GM12878 (cell line): ENCODE measurements around the gene OSBPL3. TPM values are rescaled to one million over a fixed set of nuclear protein-coding genes. Genes with fewer than 3 reads are reported as not detected.
A peak's percentile ranks its signal among the peaks of the same experiment; 100 is the strongest.

ENCODE experiments used
- ATAC-seq: fragments of 200-7000 bp; cut with Tn5 transposase; 3 replicates; pipeline ENCODE4 v1.9.1; 2020; ENCODE audit warnings: mild to moderate bottlenecking, moderate library complexity
- BruUV-seq: library from RNA; stranded (reverse); fragments of 400-500 nt; replicated peaks from 2 replicates; lab custom pipeline; 2021; lab: Mats Ljungman, UMichigan
- CTCF ChIA-PET: fragments of 300-600 bp; sonication (Branson Sonifier 250); formaldehyde crosslinking; extraction: SDS; loops from one replicate; lab custom pipeline; 2021; ENCODE audit warnings: inconsistent platforms; lab: Yijun Ruan, JAX
- POLR2A ChIA-PET: fragments of 350-600 bp; formaldehyde crosslinking; extraction: SDS; loops from one replicate; lab custom pipeline; 2021; ENCODE audit warnings: inconsistent platforms; lab: Charles Lee
- RAD21 ChIA-PET: fragments of 300-600 bp; sonication (Branson Sonifier 250); formaldehyde crosslinking; loops from one replicate; lab custom pipeline; 2023; ENCODE audit warnings: antibody characterized with exemption; ENCODE audit not compliant: unreplicated experiment; lab: Charles Lee
- SMC1A ChIA-PET: fragments of 300-600 bp; sonication (Branson Sonifier 250); formaldehyde crosslinking; loops from one replicate; lab custom pipeline; 2023; ENCODE audit not compliant: unreplicated experiment, uncharacterized antibody; lab: Charles Lee
- DNase-seq: peaks from one replicate; pipeline ENCODE4 v3.0.0-alpha.2; 2011; ENCODE audit warnings: low read depth, low spot score
- FAIRE-seq: peaks from 3 replicates; lab custom pipeline; 2011; peaks lifted over from hg19 to GRCh38; lab: Jason Lieb, UNC
- H2AFZ ChIP-seq: 2 replicates; pipeline ENCODE4 v1.6.0; 2011; ENCODE audit warnings: low read depth, low read length, control low read depth; ENCODE audit not compliant: control insufficient read depth
- H3K27ac ChIP-seq: 2 replicates; pipeline ENCODE4 v1.5.1; 2011; ENCODE audit warnings: control low read depth; ENCODE audit not compliant: control insufficient read depth, insufficient read depth
- H3K27me3 ChIP-seq, 2 experiments: replicated peaks in 1 of 2; 2 replicates each; pipeline versions ENCODE4 v1.6.0 to v1.6.1; 2011; ENCODE audit warnings: low read length in 1 of 2; ENCODE audit not compliant: control insufficient read depth in 2 of 2, insufficient read depth in 2 of 2
- H3K36me3 ChIP-seq, 2 experiments: 2 replicates each; pipeline ENCODE4 v1.5.1; 2011; ENCODE audit warnings: low read length in 1 of 2; ENCODE audit not compliant: control insufficient read depth in 2 of 2, insufficient read depth in 2 of 2
- H3K4me1 ChIP-seq: 2 replicates; pipeline ENCODE4 v1.6.1; 2011; ENCODE audit warnings: mild to moderate bottlenecking, low read length, moderate library complexity, mixed read lengths; ENCODE audit not compliant: control insufficient read depth, insufficient read depth
- H3K4me2 ChIP-seq: 2 replicates; pipeline ENCODE4 v1.6.0; 2011; ENCODE audit warnings: control low read depth; ENCODE audit not compliant: control insufficient read depth, insufficient read depth
- H3K4me3 ChIP-seq: fragments of 200-600 bp; sonication (generic); 2 replicates; pipeline ENCODE4 v1.5.1; 2016
- H3K79me2 ChIP-seq: 2 replicates; pipeline ENCODE4 v1.6.0; 2011; ENCODE audit warnings: low read length; ENCODE audit not compliant: control insufficient read depth, insufficient read depth
- H3K9ac ChIP-seq: 2 replicates; pipeline ENCODE4 v1.8.0; 2011; ENCODE audit warnings: low read length, control low read depth, mixed read lengths; ENCODE audit not compliant: control insufficient read depth, insufficient read depth
- H3K9me3 ChIP-seq: replicated peaks from 3 replicates; pipeline ENCODE4 v1.5.1; 2011; ENCODE audit warnings: mild to moderate bottlenecking, low read length; ENCODE audit not compliant: control insufficient read depth, insufficient read depth
- H4K20me1 ChIP-seq: 2 replicates; pipeline ENCODE4 v1.6.0; 2011; ENCODE audit not compliant: control insufficient read depth, insufficient read depth
- BHLHE40 ChIP-seq, 2 experiments: fragments of 450-650 bp in 1 of 2; IDR thresholded peaks; 2 replicates each; pipeline ENCODE4 v1.6.1; 2011 to 2017; ENCODE audit warnings: low read depth in 2 of 2, borderline replicate concordance in 1 of 2, improper control_type of control experiment in 1 of 2, low read length in 1 of 2, mild to moderate bottlenecking in 1 of 2
- CHD1 ChIP-seq: IDR thresholded peaks from 2 replicates; pipeline ENCODE4 v1.6.1; 2012; ENCODE audit warnings: low read depth, low read length, improper control_type of control experiment
- CREM ChIP-seq: IDR thresholded peaks from 2 replicates; pipeline ENCODE4 v1.6.1; 2014; ENCODE audit warnings: antibody characterized with exemption, low read depth
- CUX1 ChIP-seq: IDR thresholded peaks from 2 replicates; pipeline ENCODE4 v1.6.1; 2012; ENCODE audit warnings: improper control_type of control experiment, low read depth, low read length; ENCODE audit not compliant: insufficient replicate concordance
- HDAC6 ChIP-seq: fragments of 200-600 bp; sonication (generic); IDR thresholded peaks from one replicate; pipeline ENCODE4 v1.8.0; 2017; ENCODE audit warnings: antibody characterized with exemption; ENCODE audit not compliant: unreplicated experiment
- IKZF1 ChIP-seq: fragments of 450-650 bp; conservative IDR thresholded peaks from 2 replicates; pipeline ENCODE4 v1.6.1; 2017; ENCODE audit warnings: antibody characterized with exemption, mild to moderate bottlenecking
- KLF5 ChIP-seq: fragments of 450-650 bp; IDR thresholded peaks from 2 replicates; pipeline ENCODE4 v1.6.1; 2014; ENCODE audit warnings: mild to moderate bottlenecking; ENCODE audit not compliant: partially characterized antibody
- MTA2 ChIP-seq: fragments of 450-650 bp; IDR thresholded peaks from 2 replicates; pipeline ENCODE4 v1.6.1; 2016; ENCODE audit warnings: low read depth, mild to moderate bottlenecking, moderate library complexity
- NR2C2 ChIP-seq: IDR thresholded peaks from 2 replicates; pipeline ENCODE4 v1.6.1; 2011; ENCODE audit warnings: borderline replicate concordance, low read depth; ENCODE audit not compliant: control insufficient read depth, insufficient read length
- POLR2A ChIP-seq: IDR thresholded peaks from 2 replicates; pipeline ENCODE4 v1.6.1; 2011; ENCODE audit warnings: low read depth, mild to moderate bottlenecking, low read length
- POLR2AphosphoS2 ChIP-seq: IDR thresholded peaks from 2 replicates; pipeline ENCODE4 v1.6.1; 2011; ENCODE audit warnings: low read depth, mild to moderate bottlenecking, low read length, improper control_type of control experiment, moderate library complexity
- POLR2AphosphoS5 ChIP-seq: IDR thresholded peaks from 2 replicates; pipeline ENCODE4 v1.6.1; 2011; ENCODE audit warnings: mild to moderate bottlenecking, low read length, inconsistent platforms
- RAD51 ChIP-seq: fragments of 450-650 bp; IDR thresholded peaks from 2 replicates; pipeline ENCODE4 v1.6.1; 2016; ENCODE audit warnings: moderate library complexity, mild to moderate bottlenecking, inconsistent platforms
- RB1 ChIP-seq: fragments of 450-650 bp; formaldehyde crosslinking; IDR thresholded peaks from 2 replicates; pipeline ENCODE4 v1.6.1; 2017; ENCODE audit warnings: mild to moderate bottlenecking, borderline replicate concordance
- SMC3 ChIP-seq: IDR thresholded peaks from 2 replicates; pipeline ENCODE4 v1.6.1; 2011; ENCODE audit warnings: low read length, improper control_type of control experiment, borderline replicate concordance
- SUPT20H ChIP-seq: IDR thresholded peaks from 2 replicates; pipeline ENCODE4 v1.6.1; 2011; ENCODE audit warnings: low read depth, mild to moderate bottlenecking, low read length, moderate library complexity, borderline replicate concordance; ENCODE audit not compliant: control insufficient read depth
- WGBS: methylation state at CpG from one replicate; pipeline ENCODE4 v1.1.6; 2016; ENCODE audit warnings: low lambda C conversion rate; ENCODE audit not compliant: insufficient replicate concordance, insufficient coverage; ENCODE audit errors: missing lambda C conversion rate; 5-methylcytosine and 5-hydroxymethylcytosine counted together
- in situ Hi-C: fragments of 300-500 bp; cut with MboI; formaldehyde crosslinking; loops from 9 replicates; pipeline ENCODE4 v1.14.3; 2018; ENCODE audit warnings: mixed read lengths
- intact Hi-C: fragments of 100-400 bp; cut with micrococcal nuclease; formaldehyde crosslinking; loops from one replicate; pipeline ENCODE4 v1.14.2; 2022; ENCODE audit not compliant: unreplicated experiment
- polyA plus RNA-seq, 11 experiments: library from polyadenylated mRNA; depleted of rRNA in 4 of 11; unstranded in 6 of 11; stranded (reverse) in 5 of 11; fragments of >200 nt; fragmentation: Nextera tagmentation in 4 of 11; fragmentation: Illumina TruSeq in 1 of 11; extraction: Ambion mirVana in 4 of 11; extraction: Trizol in 1 of 11; gene quantifications; 1 replicate in 1 of 11; 2 replicates in 10 of 11; pipeline versions ENCODE4 v1.2.1 to v1.2.3, GENCODE V29; 2011 to 2016; ENCODE audit warnings: inconsistent platforms in 2 of 11, missing spikeins in 2 of 11, low read depth in 1 of 11
- total RNA-seq, 4 experiments: library from RNA; depleted of rRNA in 3 of 4; stranded (reverse); fragments of >200 nt in 3 of 4; fragmentation: Illumina TruSeq in 1 of 4; extraction: Trizol in 1 of 4; gene quantifications; 2 replicates each; pipeline versions ENCODE4 v1.2.1 to v1.2.3, GENCODE V29; 2013 to 2021
- TF ChIP-seq, protein P1 (sequence below): fragments of 450-650 bp; IDR thresholded peaks from 2 replicates; pipeline ENCODE4 v1.6.1; 2016; ENCODE audit warnings: mild to moderate bottlenecking

OSBPL3 gene
- total and polyA plus RNA-seq, 10 of the 15 experiments (the other 5 are each of a cell fraction or from before 2014, with no cell fraction given), result 6.1 to 46.6 (median 27.0) TPM

DNA sequence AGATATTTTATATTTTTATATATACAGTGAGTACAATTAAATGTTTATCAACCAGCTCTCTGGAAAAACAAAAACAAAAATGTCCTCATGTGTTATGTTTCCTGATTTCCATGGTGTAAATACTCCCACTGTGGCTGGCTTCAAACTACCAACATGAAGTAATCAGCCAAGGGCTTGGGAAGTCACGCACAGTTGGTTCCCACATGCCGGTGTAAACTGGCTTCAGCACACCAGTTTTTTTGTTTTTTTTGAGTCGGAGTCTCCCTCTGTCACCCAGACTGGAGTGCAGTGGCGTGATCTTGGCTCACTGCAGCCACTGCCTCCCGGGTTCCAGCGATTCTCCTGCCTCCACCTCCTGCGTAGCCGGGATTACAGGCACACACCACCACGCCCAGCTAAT is 11.8 kb downstream of the OSBPL3 start (continued):
- TF ChIP-seq NR2C2 (no peak), IKZF1 (peak; percentile 48), BHLHE40 (IDR thresholded peaks at IDR 0.05; ENCODE audit: borderline replicate concordance in 1 of 2, low read depth in 2 of 2, low read length in 1 of 2) (peak in 1 of 2 experiments; percentile 31; a peak in 1 of 4 replicates)

GRCh38 chr7:24967696-24968095 is 12.3 kb downstream of the OSBPL3 start:
- FAIRE-seq (no peak), DNase-seq (no peak), ATAC-seq (peak; percentile 40)
- ChIA-PET RAD21 (interaction anchor here (0.6 to 10.0 kb wide), 14 partner anchors 10 to 147 kb away, joined by 3 to 106 read pairs (median 4); partner anchors contain the start of gene OSBPL3), POLR2A (interaction anchor here (0.6 to 7.0 kb wide), 5 partner anchors 12 to 71 kb away, joined by 3 to 68 read pairs (median 6); partner anchors contain the start of gene OSBPL3), CTCF (interaction anchor here (0.7 to 2.8 kb wide), 7 partner anchors 12 to 155 kb away, joined by 3 to 43 read pairs (median 5); partner anchors contain the start of gene OSBPL3), SMC1A (interaction anchor here (0.6 to 12.8 kb wide), 14 partner anchors 10 to 146 kb away, joined by 3 to 189 read pairs (median 4); partner anchors contain the start of gene OSBPL3)
- H2AFZ ChIP-seq, result no peak overlapping the region
- no peaks in the 10 kb centered on the region for H3K36me3 ChIP-seq
- peaks cover 96% of the 10 kb centered on the region for H3K79me2 ChIP-seq
- no peaks in the 10 kb centered on the region for H4K20me1 ChIP-seq
- H3K27ac ChIP-seq, result peak overlapping the region; percentile 82
- intact Hi-C loops (loop anchor here (2.0 to 10.0 kb wide), 2 partner anchors 125 to 1373 kb away; partner anchors contain the start of gene CCDC126), in situ Hi-C loops (no loop called here)
- H3K9me3 ChIP-seq, result no peaks in the 10 kb centered on the region
- H3K4me3 ChIP-seq, result no peak overlapping the region
- WGBS, result 0% methylated on average over 1 of the region's 1 CpG
- peak overlapping the region; percentile 73 for H3K4me2 ChIP-seq
- H3K9ac ChIP-seq, result peak overlapping the region; percentile 9; the same call in 1 of the 2 replicates
- no peaks in the 10 kb centered on the region for H3K27me3 ChIP-seq
- peaks cover 68% of the 10 kb centered on the region for H3K4me1 ChIP-seq
- no TSS peak for BruUV-seq
- no peak for TF ChIP-seq POLR2AphosphoS2
- no peak for TF ChIP-seq RB1
- TF ChIP-seq HDAC6, result no peak
- TF ChIP-seq SMC3, result peak; percentile 13; the same call in 1 of the 2 replicates
- TF ChIP-seq, protein P1, sequence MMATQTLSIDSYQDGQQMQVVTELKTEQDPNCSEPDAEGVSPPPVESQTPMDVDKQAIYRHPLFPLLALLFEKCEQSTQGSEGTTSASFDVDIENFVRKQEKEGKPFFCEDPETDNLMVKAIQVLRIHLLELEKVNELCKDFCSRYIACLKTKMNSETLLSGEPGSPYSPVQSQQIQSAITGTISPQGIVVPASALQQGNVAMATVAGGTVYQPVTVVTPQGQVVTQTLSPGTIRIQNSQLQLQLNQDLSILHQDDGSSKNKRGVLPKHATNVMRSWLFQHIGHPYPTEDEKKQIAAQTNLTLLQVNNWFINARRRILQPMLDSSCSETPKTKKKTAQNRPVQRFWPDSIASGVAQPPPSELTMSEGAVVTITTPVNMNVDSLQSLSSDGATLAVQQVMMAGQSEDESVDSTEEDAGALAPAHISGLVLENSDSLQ, result no peak
- no peak for TF ChIP-seq KLF5
- TF ChIP-seq CREM, result no peak
- TF ChIP-seq CUX1, result no peak
- TF ChIP-seq POLR2A, result no peak
- TF ChIP-seq RAD51, result no peak
- no peak for TF ChIP-seq SUPT20H
- no peak for TF ChIP-seq MTA2
- TF ChIP-seq POLR2AphosphoS5, result 0 out of 2 replicates have a peak, but pooled peaks have one; percentile 8
- no peak for TF ChIP-seq CHD1
